22Rv1 (cell line): Measurements from ENCODE around the gene AHCY.

Source experiments
- CTCF ChIP-seq: fragments of 450-650 bp; IDR thresholded peaks from 2 replicates; pipeline ENCODE4 v1.5.1; 2017; ENCODE audit warnings: mild to moderate bottlenecking
- ZFX ChIP-seq: fragments of 450-650 bp; IDR thresholded peaks from 2 replicates; pipeline ENCODE4 v1.6.1; 2017; ENCODE audit warnings: antibody characterized with exemption, borderline replicate concordance

GRCh38 chr20:34264141-34264540 lies 39.0 kb downstream of the AHCY start:
- TF ChIP-seq CTCF, result no peak
- no peak for TF ChIP-seq ZFX
